ENCODE results near the gene PDE9A. TPM values are rescaled to one million over a fixed set of nuclear protein-coding genes. Genes with fewer than 3 reads are reported as not detected.

PDE9A gene
- total and polyA plus RNA-seq, 2 donors (not counting 3 experiments of a cell fraction or from before 2014, with no cell fraction given), result 0.28 to 2.2 TPM

DNA sequence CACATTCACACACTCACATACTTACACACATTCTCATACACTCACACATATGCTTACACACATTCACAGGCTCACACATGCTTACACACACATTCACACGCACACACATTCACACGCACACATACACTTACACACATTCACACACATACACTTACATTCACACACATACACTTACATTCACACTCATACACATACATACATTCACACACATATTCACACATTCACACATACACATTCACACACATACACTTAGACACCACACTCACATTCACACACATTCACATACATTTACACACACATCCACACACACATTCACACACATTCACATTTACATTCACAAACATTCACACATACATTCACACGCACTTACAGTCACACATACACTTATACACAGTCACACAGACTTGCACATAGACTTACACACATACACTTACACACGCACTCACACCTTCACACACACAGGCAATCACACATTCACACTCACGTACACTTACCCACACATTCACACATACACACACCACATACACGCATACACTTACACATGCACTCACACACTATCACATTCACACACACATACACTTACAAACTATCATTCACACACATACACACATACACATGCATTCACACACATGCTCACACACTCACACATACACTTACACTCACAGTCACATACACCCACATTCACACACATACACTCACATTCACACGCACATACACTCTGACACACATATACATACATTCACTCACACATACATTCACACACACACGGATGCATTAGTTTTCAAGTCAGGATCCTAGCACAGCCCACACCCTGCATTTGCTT lies 16.8 kb downstream of the PDE9A start:
- no peaks in the 10 kb centered on the region for H3K9me3 ChIP-seq (replicated peaks; ENCODE audit: control insufficient read depth, insufficient read depth, low read length)
- no peaks in the 10 kb centered on the region for H3K79me2 ChIP-seq (ENCODE audit: control insufficient read depth, insufficient read depth, low read length)
- CTCF ChIA-PET, result no interaction called here
- no peaks in the 10 kb centered on the region for H3K9me1 ChIP-seq (replicated peaks; ENCODE audit: control insufficient read depth, extremely low read depth, insufficient read depth, low read length)
- POLR2A ChIA-PET, result no interaction called here
- H3K9ac ChIP-seq (replicated peaks; ENCODE audit: extremely low read depth, insufficient read depth, low read length), result no peak overlapping the region
- intact Hi-C loops (cut with micrococcal nuclease), result no loop called here
- TF ChIP-seq JUN (IDR thresholded peaks at IDR 0.05; ENCODE audit: borderline replicate concordance, insufficient read depth, insufficient read length, low read depth) (no peak), CTCF (IDR thresholded peaks at IDR 0.05; ENCODE audit: extremely low read depth in 1 of 2, insufficient read depth in 1 of 2, low read depth in 1 of 2, low read length in 2 of 2) (no peak), EZH2 (IDR thresholded peaks at IDR 0.05; ENCODE audit: borderline replicate concordance, low read depth, low read length, severe bottlenecking) (no peak), FOS (IDR thresholded peaks at IDR 0.05; ENCODE audit: borderline replicate concordance, insufficient read depth, low read length) (no peak), MAX (IDR thresholded peaks at IDR 0.05; ENCODE audit: insufficient read depth, insufficient read length) (no peak), POLR2A (IDR thresholded peaks at IDR 0.05; ENCODE audit: low read depth, low read length) (no peak), GATA2 (IDR thresholded peaks at IDR 0.05; ENCODE audit: insufficient read depth, insufficient read length, low read depth, low read length) (no peak), MYC (IDR thresholded peaks at IDR 0.05; ENCODE audit: low read depth, low read length) (no peak), POLR2AphosphoS5 (IDR thresholded peaks at IDR 0.05; ENCODE audit: insufficient read depth, low read depth, low read length) (no peak)
- H3K36me3 ChIP-seq (ENCODE audit: control insufficient read depth in 2 of 2, extremely low read depth in 1 of 2, insufficient read depth in 2 of 2, low read length in 2 of 2), result no peaks in the 10 kb centered on the region
- DNase-seq (ENCODE audit: low read depth, low spot score) (no peak), FAIRE-seq (no peak)
- H3K4me3 ChIP-seq (replicated peaks in 1 of 3; ENCODE audit: insufficient read depth in 1 of 3, low read depth in 1 of 3, low read length in 3 of 3), result no peak overlapping the region
- H4K20me1 ChIP-seq (replicated peaks; ENCODE audit: control insufficient read depth, extremely low read depth, insufficient read depth, low read length), result no peaks in the 10 kb centered on the region
- dilution Hi-C loops (cut with MboI; ENCODE audit: extremely low pct_ligation_motif_present, low sequenced_read_pairs), result no loop called here
- H3K27me3 ChIP-seq (ENCODE audit: control insufficient read depth in 2 of 2, insufficient read depth in 2 of 2, low read length in 2 of 2), result peaks cover 0 to 2% of the 10 kb centered on the region in 2 experiments
- H3K27ac ChIP-seq (ENCODE audit: insufficient read depth, low read depth, low read length), result no peak overlapping the region
- H2AFZ ChIP-seq (ENCODE audit: low read depth, low read length), result no peak overlapping the region
- no peak overlapping the region for H3K4me2 ChIP-seq (ENCODE audit: insufficient read depth, low read length)
- no peaks in the 10 kb centered on the region for H3K4me1 ChIP-seq (ENCODE audit: control insufficient read depth, extremely low read depth, insufficient read depth, low read length)
- no TSS peak for BruUV-seq (replicated peaks)
